Peyer's patch (tissue), 4 donors: Measurements from ENCODE around the gene GAK. TPM values are rescaled to one million over a fixed set of nuclear protein-coding genes. Genes with fewer than 3 reads are reported as not detected.
"Not testable (repeated sequence)": the region's sequence is repeated elsewhere in the genome, so short reads cannot be mapped to it uniquely, and the experiment has no call there.

Source experiments
- DNase-seq, 3 donors: peaks; one replicate each; pipeline ENCODE4 v3.0.0-alpha.2; 2017 to 2019
- H3K27ac ChIP-seq, 4 donors: fragments of 200-600 bp; sonication (generic); one replicate each; pipeline ENCODE4 v1.5.1; 2016 to 2019
- H3K27me3 ChIP-seq, 2 donors: fragments of 200-600 bp; sonication (generic); one replicate each; pipeline ENCODE4 v1.5.1; 2019
- H3K36me3 ChIP-seq, 3 donors: fragments of 200-600 bp; sonication (generic); one replicate each; pipeline ENCODE4 v1.5.1; 2016 to 2019
- H3K4me1 ChIP-seq, 4 donors: fragments of 200-600 bp; sonication (generic); one replicate each; pipeline ENCODE4 v1.5.1; 2016 to 2019
- H3K4me3 ChIP-seq, 4 donors: fragments of 200-600 bp; sonication (generic); 1 replicate in 3 of 4; 2 replicates in 1 of 4; pipeline ENCODE4 v1.5.1; 2016 to 2019; ENCODE audit warnings: mild to moderate bottlenecking in 1 of 4
- H3K9me3 ChIP-seq, 4 donors: fragments of 200-600 bp; sonication (generic); one replicate each; pipeline ENCODE4 v1.5.1; 2016 to 2019; ENCODE audit warnings: mild to moderate bottlenecking in 1 of 4
- CTCF ChIP-seq, 6 experiments: fragments of 450-650 bp in 4 of 6; fragments of 200-600 bp in 2 of 6; sonication (generic) in 1 of 6; IDR thresholded peaks; one replicate each; pipeline ENCODE4 v1.5.1; 2017 to 2019; ENCODE audit warnings: antibody characterized with exemption in 6 of 6, mild to moderate bottlenecking in 3 of 6, moderate library complexity in 1 of 6
- POLR2A ChIP-seq, 2 donors: fragments of 450-650 bp; IDR thresholded peaks; one replicate each; pipeline ENCODE4 v1.5.1; 2017; ENCODE audit warnings: antibody characterized with exemption in 2 of 2, mild to moderate bottlenecking in 2 of 2, moderate library complexity in 2 of 2
- total RNA-seq, 4 donors: library from RNA; depleted of rRNA; stranded (reverse); fragments of >200 nt; gene quantifications; one replicate each; pipeline ENCODE4 v1.1.0, GENCODE V29; 2016

GAK gene
- total RNA-seq, 4 donors from 2014 or later = 248 to 362 (median 351) TPM

- H3K27me3 ChIP-seq = no peaks in the 10 kb centered on the region
- H3K36me3 ChIP-seq = no peaks in the 10 kb centered on the region
- H3K4me3 ChIP-seq = no peak overlapping the region
- H3K9me3 ChIP-seq = no peaks in the 10 kb centered on the region
- TF ChIP-seq POLR2A (IDR thresholded peaks at IDR 0.05) (no peak), CTCF (IDR thresholded peaks at IDR 0.05) (peak in 4 of 6 experiments; percentile 27 to 49 (median 34))
- H3K27ac ChIP-seq = no peak overlapping the region
- DNase-seq = peak in 2 of 3 donors; percentile 60 to 62
- peaks cover 4 to 36% (median 12%) of the 10 kb centered on the region in 4 donors for H3K4me1 ChIP-seq
Observed at GRCh38 chr4:926538-926937, 5.6 kb downstream of the GAK start.

GRCh38 chr4:925771-926500, 6.2 kb downstream of the GAK start:
- H3K9me3 ChIP-seq = no peaks in the 10 kb centered on the region
- H3K27me3 ChIP-seq = no peaks in the 10 kb centered on the region
- H3K4me1 ChIP-seq = peaks cover 4 to 33% (median 14%) of the 10 kb centered on the region in 4 donors
- DNase-seq = peak in 1 of 3 donors; percentile 30
- no peak overlapping the region for H3K4me3 ChIP-seq
- H3K36me3 ChIP-seq = no peaks in the 10 kb centered on the region
- no peak overlapping the region for H3K27ac ChIP-seq
- TF ChIP-seq POLR2A (IDR thresholded peaks at IDR 0.05) (no peak), CTCF (IDR thresholded peaks at IDR 0.05) (no peak)

GRCh38 chr4:925171-925570, 6.9 kb downstream of the GAK start:
- no peaks in the 10 kb centered on the region for H3K9me3 ChIP-seq
- H3K27ac ChIP-seq = peak overlapping the region in 1 of 4 donors; percentile 39
- peaks cover 4 to 28% (median 14%) of the 10 kb centered on the region in 4 donors for H3K4me1 ChIP-seq
- DNase-seq = no peak
- no peak for TF ChIP-seq CTCF (IDR thresholded peaks at IDR 0.05)
- no peak for TF ChIP-seq POLR2A (IDR thresholded peaks at IDR 0.05)
- H3K36me3 ChIP-seq = no peaks in the 10 kb centered on the region
- no peak overlapping the region for H3K4me3 ChIP-seq
- H3K27me3 ChIP-seq = no peaks in the 10 kb centered on the region

GRCh38 chr4:924107-925096, 7.7 kb downstream of the GAK start:
- peaks cover under 1 to 24% (median 11%) of the 10 kb centered on the region in 4 donors for H3K4me1 ChIP-seq
- no peaks in the 10 kb centered on the region for H3K27me3 ChIP-seq
- H3K9me3 ChIP-seq = no peaks in the 10 kb centered on the region
- no peaks in the 10 kb centered on the region for H3K36me3 ChIP-seq
- DNase-seq = peak; percentile 44 to 72 (median 70)
- peak overlapping the region in 1 of 4 donors; percentile 77 for H3K27ac ChIP-seq
- TF ChIP-seq POLR2A (IDR thresholded peaks at IDR 0.05) (no peak), CTCF (IDR thresholded peaks at IDR 0.05) (no peak)
- no peak overlapping the region for H3K4me3 ChIP-seq

- H3K9me3 ChIP-seq = no peaks in the 10 kb centered on the region
- TF ChIP-seq CTCF (IDR thresholded peaks at IDR 0.05) (no peak), POLR2A (IDR thresholded peaks at IDR 0.05) (no peak)
- H3K36me3 ChIP-seq = no peaks in the 10 kb centered on the region
- peak; percentile 32 to 76 (median 62) for DNase-seq
- H3K4me1 ChIP-seq = peaks cover 0 to 16% (median 5%) of the 10 kb centered on the region in 4 donors
- peak overlapping the region in 2 of 4 donors; percentile 67 to 77 for H3K27ac ChIP-seq
- H3K4me3 ChIP-seq = peak overlapping the region in 1 of 4 donors; percentile 10
- no peaks in the 10 kb centered on the region for H3K27me3 ChIP-seq
Observed at GRCh38 chr4:921830-922331, 10.2 kb downstream of the GAK start.

GRCh38 chr4:919004-919680, 13.0 kb downstream of the GAK start:
- H3K27me3 ChIP-seq, H3K9me3 ChIP-seq, H3K27ac ChIP-seq, H3K36me3 ChIP-seq, H3K4me3 ChIP-seq, DNase-seq: not testable (repeated sequence)
- H3K4me1 ChIP-seq = peaks cover 0 to 25% (median 7%) of the 10 kb centered on the region in 4 donors

GRCh38 chr4:918591-918990, 13.5 kb downstream of the GAK start:
- peaks cover 0 to 25% (median 7%) of the 10 kb centered on the region in 4 donors for H3K4me1 ChIP-seq
- not testable (repeated sequence) for H3K4me3 ChIP-seq, DNase-seq, H3K27me3 ChIP-seq, H3K27ac ChIP-seq, H3K9me3 ChIP-seq, H3K36me3 ChIP-seq
